ENCODE measurements around the gene ADAMTS16.

ADAMTS16 gene

DNA sequence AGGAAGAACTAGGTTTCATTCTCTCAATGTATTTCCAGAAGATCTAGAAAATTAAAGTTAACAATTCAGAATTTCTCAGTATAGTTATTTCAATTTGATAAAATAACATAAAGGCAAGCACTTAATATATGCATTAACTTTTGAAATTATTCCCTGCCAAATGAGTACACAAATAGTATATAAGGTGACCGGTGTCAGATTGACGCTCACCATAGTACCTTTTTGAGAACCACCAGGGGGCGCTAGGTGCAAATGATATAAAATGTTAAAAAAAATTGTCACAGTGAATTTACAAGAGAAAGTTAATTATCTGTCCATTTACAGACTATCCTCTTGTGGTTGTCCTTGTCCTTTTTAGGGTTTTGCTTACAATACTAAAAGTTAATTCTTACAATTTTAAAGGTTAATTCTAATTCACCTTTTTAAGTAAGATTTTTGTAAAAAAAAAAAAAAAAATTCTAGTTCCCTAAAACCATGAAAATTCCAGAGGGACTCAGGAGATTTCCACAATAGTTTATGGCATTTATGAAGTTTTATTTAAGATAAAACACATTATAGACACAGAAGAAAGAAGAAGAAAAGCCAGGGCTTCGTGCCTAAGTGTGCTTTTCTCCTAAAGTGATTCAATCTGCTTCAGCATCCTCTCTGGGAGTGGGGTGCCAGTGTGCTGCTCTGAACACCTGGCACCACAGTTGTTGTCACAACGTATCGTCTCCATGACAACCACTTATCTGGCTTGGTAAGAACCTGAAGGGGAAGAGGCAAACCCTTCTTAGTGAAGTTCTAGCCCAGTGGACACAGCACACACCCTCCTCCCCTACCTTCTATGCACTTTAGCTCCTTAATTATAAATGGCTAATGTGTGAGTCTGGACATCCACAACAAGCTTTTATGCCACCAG is 1.7 kb downstream of the ADAMTS16 start:
- peak; percentile 13 for DNase-seq (ENCODE audit: low read depth)

DNA sequence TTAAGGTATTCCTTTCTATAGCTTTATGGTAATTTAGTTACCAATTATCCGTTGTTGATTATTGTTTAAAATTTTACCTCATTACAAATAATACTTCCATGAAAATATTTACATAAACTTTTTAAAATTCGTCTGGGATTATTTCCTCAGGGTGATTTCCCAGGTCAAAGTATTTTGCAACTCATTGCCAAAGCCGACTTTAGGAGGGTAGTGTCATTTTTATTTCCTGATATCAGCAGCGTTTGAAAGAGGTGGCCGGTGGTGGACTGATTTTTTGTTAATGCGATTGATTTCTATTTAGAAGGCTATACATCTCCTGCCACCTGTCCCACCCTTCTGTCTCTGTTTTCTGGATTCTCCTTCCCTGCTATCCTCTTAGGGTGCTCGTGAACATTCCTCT is 4.3 kb downstream of the ADAMTS16 start:
- no peak for DNase-seq (ENCODE audit: low read depth)

DNA sequence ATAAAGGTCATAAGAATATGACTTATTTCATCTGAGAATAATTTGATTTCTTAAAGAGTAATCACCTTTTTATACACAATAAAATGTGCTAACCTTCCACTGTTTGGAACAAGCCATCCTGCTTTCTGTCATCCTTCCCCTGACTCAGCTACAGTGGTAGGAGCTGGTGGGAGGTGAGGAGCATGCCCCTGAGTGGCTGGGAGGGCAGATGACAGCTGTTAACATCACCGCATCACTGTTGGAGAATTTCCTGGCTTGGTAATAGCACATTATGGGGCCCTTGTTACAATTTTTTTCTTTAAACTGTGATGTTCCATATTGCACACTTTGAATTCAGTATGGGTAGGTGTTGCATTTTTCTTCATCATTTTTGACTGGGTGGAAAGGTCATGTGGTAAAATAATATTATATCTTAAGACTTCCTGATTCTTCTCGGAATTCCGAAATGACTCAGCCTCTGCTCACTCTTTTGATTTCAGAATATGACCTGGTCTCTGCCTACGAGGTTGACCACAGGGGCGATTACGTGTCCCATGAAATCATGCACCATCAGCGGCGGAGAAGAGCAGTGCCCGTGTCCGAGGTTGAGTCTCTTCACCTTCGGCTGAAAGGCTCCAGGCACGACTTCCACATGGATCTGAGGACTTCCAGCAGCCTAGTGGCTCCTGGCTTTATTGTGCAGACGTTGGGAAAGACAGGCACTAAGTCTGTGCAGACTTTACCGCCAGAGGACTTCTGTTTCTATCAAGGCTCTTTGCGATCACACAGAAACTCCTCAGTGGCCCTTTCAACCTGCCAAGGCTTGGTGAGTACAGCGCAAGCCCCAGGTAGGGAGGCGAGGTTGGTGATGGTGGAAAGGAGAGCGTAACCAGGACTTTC is 5.8 kb downstream of the ADAMTS16 start:
- no peak for DNase-seq (ENCODE audit: low read depth)

DNA sequence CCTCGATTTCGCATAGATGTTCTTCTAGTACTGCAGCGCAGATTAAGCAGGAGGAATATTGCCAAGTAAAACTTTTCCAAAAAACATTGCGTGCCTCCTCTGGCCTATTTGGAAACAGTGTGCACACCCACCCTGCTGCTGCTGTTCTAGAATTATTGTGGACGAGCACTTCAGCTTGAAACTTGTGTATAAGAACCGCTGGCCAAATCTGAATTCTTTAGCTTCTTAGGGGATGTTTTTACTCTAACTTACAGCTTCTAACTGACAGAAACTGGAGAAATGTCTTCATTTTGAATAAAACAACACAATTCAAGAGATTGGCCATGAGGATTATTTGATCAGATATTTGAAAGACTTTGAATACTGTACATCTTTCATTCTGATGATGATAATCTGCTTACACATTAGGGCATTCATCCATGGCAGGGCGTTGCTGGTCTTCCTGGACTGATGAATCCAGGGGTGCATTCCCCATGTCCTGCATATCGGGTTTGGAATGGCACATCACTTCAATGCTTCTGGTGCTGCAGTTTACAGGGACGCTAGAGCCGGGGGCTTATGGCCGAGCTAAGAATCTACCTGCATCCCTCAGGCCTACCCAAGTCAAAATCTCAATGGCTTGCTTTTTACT is 6.5 kb downstream of the ADAMTS16 start:
- no peak for DNase-seq (ENCODE audit: low read depth)

DNA sequence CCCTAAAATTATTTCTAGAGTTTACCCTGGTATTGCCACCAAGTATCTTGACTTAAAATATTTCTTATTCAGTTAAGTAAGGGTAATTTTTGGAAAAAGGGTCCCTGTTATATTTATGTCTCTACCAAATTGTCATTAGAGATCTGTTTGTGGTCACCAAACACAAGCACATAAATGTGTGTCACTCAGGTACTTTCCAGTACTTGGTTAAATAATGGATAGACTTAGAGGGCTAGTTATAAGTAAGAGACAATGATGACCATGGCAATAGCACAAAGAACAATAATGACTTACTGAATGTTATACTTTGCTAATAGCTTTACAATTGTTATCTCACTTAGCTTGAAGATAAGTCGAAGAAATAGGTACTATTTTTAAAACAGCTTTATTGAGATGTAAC is 9.0 kb downstream of the ADAMTS16 start:
- DNase-seq (ENCODE audit: low read depth): no peak

DNA sequence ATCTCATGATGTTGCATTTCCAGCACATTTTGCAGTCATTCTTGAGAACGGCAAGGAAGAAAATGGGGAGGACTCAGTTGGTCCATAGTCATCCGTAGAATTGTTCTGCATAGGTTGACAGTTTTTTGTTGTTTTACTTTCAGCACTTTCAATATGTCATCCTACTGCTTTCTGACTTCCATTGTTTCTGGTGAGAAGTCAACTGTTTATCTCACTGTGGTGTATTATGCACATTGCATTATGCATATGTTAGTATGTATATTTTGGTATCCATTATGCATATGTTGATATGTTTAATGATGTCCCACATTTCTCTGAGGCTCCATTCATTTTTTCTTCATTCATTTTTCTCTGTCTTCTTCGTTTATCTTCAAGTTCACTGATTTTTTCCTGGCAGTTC is 10.5 kb downstream of the ADAMTS16 start:
- no peak for DNase-seq (ENCODE audit: low read depth)

DNA sequence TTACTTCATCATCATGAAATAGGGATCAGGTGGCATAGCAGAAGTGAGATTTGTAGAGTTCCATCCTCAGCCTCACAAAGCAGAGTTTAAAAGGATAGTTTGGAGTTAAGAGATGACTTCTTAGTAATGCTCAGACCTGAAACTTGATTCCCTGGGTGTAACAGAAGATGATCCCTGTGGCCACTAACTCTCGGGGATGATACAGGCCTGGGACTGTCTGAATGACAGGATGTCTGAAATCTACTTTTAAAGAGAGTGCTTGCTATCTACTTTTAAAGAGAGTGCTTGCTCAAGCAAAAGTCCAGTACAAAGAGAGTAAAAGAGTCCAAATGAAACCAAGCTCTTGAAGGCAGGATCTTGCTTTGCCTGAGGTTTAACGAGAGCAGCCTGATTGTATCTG is 14.6 kb downstream of the ADAMTS16 start:
- no peak for DNase-seq (ENCODE audit: low read depth)

DNA sequence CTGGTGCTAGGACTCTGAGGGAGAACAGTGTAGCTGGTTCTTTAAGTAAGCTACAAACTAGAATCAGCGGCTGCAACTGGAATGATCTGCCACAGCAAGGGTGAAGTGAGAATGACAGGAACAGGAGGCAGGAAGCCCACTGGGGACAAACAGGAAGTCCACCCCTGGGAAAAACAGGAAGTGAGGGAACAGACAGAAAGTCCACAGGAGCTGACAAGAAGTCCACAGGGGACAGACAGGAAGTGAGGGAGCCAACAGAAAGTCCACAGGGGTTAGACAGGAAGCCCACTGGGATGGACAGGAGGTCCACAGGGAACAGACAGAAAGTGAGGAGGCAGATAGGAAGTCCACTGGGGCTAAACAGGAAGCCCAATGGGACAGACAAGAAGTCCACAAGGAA is 15.5 kb downstream of the ADAMTS16 start:
- DNase-seq (ENCODE audit: low read depth): no peak

DNA sequence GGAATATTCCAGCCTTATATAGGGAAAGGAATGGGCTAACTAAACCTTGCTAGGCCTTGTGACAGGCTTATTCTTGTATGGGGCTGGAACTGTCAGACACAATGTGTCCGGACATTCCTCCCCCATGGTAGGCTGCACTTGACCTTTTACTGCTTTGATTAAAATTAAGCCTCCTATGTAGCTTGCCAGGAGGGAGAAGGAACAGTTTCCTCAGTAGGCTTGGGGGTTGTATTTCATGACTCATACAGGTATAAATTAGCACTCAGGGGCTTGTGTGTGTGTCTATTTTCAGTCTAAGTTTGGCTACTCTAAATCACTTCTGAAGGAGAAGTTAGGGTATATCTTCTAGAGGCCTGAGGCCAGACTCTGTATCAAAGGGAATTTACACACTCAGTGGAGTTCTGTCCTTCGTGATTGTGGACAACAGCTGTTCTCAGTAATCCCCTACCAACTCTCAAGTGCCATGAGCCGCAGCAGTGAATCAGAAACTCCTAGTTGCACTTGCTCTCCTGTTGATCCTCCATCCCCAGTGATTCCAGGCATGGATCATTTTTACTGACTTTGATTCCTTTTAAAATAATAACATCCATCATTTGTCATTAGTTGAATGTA is 16.4 kb downstream of the ADAMTS16 start:
- no peak for DNase-seq (ENCODE audit: low read depth)

DNA sequence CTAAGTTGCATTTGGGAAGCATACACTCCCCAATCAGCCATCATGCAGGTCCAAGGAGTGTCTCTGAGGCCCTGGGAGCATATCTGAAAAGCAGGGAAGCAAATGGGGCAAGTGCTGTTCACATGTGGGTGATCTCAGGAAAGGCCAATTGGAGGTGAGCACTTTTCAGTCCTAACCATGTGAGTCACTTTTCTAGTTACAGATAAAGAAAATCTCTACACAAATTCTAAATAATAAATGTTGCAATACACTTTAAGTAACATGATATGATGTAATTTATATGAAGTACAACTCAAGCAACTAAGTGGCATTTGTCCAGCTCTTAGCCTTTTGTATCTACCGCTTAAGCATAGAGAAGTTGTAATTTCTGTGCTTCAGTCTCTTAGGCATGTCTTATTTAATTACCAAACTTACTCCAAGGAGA is 18.4 kb downstream of the ADAMTS16 start:
- no peak for DNase-seq (ENCODE audit: low read depth)

DNA sequence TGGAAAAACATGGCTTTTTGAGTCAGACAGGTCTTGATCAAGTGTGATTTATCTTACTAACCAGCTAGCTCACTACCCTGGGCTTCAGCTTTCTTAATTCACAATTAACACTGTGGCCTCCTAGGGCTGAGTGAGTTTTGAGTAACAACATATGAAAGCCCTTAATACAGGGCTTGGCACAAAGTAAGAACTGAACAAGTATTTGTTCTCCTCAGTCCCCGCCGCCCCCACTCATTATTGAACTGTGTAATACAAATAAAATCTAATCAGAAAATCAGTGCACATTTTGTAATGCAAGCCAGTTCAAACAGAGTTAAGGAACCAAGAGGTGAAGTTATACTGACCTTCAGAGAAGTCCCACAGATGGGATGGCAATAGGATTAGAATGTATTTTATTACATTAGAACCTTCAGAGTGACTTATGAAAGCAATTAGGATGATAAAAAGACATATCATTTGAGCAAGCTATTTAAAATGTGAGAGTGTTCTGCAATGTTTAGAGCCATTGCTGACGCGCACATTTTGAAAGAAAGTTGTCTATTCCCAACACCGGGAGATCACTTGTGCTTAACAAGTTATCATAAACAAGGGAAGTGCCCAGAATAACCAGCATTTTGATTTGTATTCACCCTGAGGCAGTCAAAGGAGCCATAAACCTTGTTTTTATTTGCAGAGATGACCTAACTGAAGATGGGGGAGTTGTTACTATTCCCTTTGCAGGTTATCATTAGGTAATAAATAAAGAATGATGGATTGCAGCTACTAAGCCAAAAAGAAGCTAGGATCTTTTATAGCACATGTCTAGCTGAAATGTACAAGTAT is 19.4 kb downstream of the ADAMTS16 start:
- DNase-seq (ENCODE audit: low read depth): no peak

DNA sequence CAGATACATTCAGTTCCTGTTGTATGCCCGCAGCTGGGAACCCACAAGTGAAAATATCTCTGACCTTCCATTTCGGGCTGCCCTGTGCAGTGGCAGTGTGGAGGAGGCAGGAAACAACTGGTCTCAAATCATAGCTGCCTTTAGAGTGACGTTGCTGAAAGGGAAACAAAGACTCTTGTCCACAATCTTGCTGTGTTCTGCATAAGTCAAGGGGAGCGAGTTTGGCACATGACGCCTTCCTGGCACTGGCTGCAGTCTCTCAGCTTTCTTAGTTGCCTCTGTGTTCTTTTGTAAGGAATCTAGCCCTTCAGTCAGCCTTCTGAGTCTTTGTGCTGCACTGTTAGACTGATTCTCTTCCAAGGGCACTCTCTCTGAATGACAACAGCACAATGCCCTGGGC is 24.0 kb downstream of the ADAMTS16 start:
- no peak for DNase-seq (ENCODE audit: low read depth)

DNA sequence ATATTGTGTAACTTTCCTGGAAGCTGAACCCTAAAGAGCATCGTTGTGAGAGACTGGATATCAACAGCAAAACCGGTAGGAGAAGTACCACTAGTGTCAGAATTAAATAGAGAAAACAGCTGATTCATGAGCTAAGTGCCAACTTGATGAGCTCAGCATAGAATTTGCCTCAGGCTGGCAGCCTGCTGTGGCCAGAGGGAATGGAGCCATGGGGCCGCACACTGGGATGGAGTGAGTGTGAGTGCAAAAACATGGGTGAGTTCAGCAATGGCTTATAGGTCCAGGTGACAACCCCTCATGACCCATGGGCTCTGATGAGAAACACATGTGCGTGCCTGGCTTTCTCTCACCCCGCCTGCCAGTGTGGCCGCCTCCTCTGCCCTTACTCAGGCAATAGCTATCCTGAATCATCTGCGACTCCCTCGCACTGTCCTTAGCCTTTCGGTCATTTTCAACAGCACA is 25.4 kb downstream of the ADAMTS16 start:
- no peak for DNase-seq (ENCODE audit: low read depth)

DNA sequence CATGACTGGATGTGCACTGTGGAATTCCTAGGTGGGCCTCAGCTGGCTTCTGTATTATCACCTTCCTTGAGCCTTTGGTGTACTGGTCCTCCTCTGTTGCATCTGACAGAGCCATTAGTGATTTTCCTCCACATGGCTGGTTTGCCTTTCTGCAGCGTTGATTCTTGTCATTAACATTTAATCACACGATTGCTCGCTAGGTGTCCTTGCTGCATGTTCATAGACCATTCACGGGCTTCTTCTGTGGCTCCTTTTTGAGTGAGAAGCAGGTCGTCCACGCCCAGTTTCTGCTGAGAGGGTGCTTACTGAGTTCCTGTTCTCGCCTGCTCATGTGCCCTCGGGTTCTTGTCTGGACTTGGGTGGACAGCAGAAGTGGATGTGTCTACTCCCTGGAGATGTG is 29.3 kb downstream of the ADAMTS16 start:
- DNase-seq (ENCODE audit: low read depth): no peak

DNA sequence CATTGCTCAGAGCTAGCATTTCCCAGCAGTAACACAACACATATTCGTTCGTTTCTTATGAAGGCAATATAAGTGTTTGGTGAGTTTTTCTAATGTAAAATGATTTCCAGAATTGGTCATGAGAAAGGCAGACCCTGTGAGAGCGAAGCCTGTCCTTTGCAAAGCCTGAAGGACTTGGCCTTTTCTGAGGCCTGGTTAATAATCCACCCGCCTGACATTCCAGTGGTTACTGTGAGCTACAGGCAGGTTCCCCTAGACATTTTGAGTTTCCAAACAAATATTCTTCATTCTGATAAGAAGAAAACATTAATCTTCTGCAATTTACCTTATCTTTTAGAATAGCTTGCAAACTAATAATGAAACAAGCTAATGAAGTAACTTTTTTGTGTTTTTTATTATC is 38.0 kb downstream of the ADAMTS16 start:
- DNase-seq (ENCODE audit: low read depth): no peak

DNA sequence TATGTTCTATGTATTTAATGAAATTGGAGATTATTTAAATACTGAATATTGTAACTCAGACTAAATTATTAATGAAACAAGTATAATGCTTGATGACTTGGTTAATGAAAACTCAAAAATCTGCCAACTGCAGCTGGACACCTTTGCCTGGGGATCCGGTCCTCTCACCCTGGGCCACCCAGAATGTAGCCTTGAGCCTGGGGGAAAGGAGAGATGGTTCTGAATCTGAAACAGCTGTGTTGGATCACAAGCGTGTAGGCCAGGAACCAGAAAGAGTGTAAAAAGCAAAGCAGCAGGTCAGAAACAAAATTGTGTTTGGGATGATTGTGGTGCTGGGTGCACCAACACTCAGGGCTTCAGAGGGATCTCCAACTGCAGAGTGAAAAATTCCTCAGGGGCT is 38.5 kb downstream of the ADAMTS16 start:
- DNase-seq (ENCODE audit: low read depth): no peak

DNA sequence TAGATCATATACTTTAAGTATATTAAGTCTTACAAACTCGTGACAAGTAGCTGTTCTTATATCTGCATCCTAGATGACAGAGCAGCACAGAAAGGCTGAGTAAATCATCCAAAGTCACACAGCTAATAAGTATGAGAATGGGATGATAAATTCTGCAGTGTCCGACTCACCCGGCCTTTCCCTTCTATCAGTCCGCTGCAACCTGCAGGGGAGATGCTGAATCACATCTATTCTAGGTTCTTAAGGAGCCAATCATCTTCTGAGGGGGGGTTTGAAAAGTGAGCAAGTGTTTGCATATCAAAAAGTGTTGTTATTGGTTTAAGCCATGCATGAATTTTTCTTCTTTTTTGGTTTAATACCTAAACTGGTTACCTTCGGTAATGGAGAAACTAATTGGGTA is 38.9 kb downstream of the ADAMTS16 start:
- no peak for DNase-seq (ENCODE audit: low read depth)

DNA sequence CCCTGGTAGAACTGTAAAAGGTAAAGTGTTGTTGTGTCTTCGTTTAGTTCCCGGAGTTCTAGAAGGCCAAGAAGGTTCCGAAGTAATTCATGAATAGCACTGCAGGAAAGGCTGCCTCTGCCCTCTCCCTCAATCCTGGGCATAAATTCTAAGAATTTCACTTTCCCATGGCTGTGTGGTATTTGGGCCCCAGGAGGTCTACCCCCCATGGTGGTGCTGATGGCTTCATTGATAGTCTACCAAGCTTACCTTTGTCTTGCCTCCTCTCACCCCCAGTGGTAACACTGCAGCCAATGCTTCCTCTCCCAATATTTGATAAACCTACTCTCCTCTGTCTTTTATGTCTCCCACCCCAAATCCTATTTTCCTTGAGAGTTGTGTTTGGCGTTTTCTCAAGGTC is 39.5 kb downstream of the ADAMTS16 start:
- no peak for DNase-seq (ENCODE audit: low read depth)

DNA sequence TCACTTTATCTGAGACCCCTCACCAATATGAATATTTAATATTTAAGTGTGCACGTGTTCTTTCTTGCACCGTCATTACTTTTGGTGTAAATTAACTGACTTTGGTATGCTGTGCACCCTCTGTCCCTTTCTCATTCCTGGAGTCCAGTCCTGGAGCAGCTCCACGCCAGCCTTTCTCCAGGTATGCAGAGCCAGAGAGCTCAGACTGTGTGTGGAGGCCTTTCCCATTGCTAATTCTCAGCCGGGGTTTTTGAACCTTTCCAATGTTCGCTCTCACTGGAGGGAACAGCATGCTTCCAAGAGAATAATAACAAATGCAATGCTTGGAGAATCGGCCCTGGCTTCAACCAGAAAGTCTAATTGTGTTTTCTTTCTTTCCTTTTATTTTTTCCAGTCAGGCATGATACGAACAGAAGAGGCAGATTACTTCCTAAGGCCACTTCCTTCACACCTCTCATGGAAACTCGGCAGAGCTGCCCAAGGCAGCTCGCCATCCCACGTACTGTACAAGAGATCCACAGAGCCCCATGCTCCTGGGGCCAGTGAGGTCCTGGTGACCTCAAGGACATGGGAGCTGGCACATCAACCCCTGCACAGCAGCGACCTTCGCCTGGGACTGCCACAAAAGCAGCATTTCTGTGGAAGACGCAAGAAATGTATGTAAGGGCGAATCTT is 41.7 kb downstream of the ADAMTS16 start:
- DNase-seq (ENCODE audit: low read depth): no peak

DNA sequence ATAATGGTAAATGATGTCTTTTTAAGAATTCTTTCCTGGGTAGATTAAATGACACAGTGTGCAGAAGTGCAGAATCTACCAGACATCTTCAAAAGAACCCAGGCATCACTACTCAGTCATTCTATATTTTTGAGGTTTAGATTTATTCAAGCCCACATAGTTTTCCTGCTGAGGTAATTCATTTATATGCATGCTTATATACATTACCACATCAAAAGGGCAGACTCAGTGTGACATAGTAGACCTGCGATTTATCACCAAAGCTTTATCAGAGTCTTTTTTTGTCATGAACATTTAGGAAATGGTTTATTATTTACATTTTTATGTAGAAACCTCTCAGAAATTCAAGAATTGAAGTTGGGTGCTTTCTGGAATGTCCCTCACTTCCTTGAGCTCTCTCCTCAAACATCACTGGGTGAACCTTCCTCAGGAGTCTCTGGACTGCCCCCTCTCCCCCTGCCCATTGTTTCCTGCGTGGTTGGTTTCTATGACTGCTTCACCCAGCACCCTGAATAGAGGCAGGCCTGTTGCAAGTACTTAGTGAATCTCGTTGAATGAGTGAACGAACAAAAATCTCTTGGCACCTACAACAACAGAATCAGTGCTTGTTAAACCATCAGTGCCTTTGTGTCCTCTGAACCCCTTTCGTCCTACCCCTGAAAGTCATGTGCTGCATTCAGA is 42.5 kb downstream of the ADAMTS16 start:
- DNase-seq (ENCODE audit: low read depth): no peak

Measured in stimulated activated CD4-positive, alpha-beta T cell treated with anti-CD3 and anti-CD28 coated beads, Interleukin-2, amount 100 ng/mL, for 4 hours (primary cell).